ENCODE results near the gene CALCR. TPM values are rescaled to one million over a fixed set of nuclear protein-coding genes. Genes with fewer than 3 reads are reported as not detected.
"Not testable (repeated sequence)": the region's sequence is repeated elsewhere in the genome, so short reads cannot be mapped to it uniquely, and the experiment has no call there.

The CALCR gene
- total RNA-seq, 2 donors from 2014 or later, result not detected

DNA sequence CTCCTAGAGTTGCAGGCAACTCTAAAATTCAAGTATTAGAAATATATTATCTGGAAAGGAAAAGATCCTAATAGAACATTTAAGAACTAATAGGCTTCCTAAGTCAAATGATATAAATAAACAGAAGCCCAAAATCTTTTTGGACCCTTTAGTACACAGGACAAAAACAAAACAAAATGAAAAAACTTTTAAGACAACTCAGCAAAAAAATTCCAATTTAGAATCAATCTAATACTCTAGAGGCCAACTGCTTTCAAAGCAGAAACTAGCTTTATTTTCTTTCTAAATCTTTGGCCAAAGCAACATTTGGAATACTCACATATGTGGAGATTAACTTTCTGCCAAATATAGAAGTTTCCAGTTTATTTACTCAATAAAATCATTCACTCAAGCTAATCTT, 65.2 kb downstream of the CALCR start:
- Histone ChIP-seq H3K36me3 (no peaks in the 10 kb centered on the region), H3K27me3 (replicated peaks; ENCODE audit: insufficient read depth) (no peaks in the 10 kb centered on the region), H3K9me3 (no peaks in the 10 kb centered on the region), H3K27ac (no peak overlapping the region), H3K4me1 (ENCODE audit: control insufficient read depth in 1 of 2, low read depth in 2 of 2) (no peaks in the 10 kb centered on the region), H3K4me3 (no peak overlapping the region)
- DNase-seq (ENCODE audit: low spot score), result no peak
- no peak for ATAC-seq (ENCODE audit: insufficient number of reproducible peaks, low FRiP score, low read depth)
- TF ChIP-seq, protein P1, sequence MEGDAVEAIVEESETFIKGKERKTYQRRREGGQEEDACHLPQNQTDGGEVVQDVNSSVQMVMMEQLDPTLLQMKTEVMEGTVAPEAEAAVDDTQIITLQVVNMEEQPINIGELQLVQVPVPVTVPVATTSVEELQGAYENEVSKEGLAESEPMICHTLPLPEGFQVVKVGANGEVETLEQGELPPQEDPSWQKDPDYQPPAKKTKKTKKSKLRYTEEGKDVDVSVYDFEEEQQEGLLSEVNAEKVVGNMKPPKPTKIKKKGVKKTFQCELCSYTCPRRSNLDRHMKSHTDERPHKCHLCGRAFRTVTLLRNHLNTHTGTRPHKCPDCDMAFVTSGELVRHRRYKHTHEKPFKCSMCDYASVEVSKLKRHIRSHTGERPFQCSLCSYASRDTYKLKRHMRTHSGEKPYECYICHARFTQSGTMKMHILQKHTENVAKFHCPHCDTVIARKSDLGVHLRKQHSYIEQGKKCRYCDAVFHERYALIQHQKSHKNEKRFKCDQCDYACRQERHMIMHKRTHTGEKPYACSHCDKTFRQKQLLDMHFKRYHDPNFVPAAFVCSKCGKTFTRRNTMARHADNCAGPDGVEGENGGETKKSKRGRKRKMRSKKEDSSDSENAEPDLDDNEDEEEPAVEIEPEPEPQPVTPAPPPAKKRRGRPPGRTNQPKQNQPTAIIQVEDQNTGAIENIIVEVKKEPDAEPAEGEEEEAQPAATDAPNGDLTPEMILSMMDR (IDR thresholded peaks at IDR 0.05), result no peak

DNA sequence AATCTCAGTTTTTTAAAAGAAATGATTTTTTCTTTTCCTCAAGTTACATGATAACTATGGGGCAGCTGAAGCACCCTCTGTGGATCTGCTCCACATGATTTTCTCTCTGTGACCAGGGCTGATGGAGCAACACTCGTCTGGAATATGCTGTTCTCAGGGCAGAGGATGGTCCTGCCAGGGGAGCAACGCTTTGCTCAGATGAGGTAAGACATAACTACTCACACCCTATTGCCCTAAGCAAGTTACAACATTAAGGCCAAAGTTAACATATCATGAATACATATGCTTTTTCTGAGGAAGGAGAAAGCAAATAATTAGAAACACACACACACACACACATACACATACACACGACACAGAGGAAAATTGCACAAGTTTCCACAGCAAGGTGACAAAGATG, 71.4 kb downstream of the CALCR start:
- H3K27me3 ChIP-seq (replicated peaks; ENCODE audit: insufficient read depth), result no peaks in the 10 kb centered on the region
- H3K27ac ChIP-seq, result no peak overlapping the region
- ATAC-seq (ENCODE audit: insufficient number of reproducible peaks, low FRiP score, low read depth) (no peak), DNase-seq (ENCODE audit: low spot score) (no peak)
- no peaks in the 10 kb centered on the region for H3K36me3 ChIP-seq
- H3K4me3 ChIP-seq, result no peak overlapping the region
- TF ChIP-seq, protein P1 (IDR thresholded peaks at IDR 0.05), result no peak
- no peaks in the 10 kb centered on the region for H3K4me1 ChIP-seq (ENCODE audit: control insufficient read depth in 1 of 2, low read depth in 2 of 2)
- no peaks in the 10 kb centered on the region for H3K9me3 ChIP-seq

DNA sequence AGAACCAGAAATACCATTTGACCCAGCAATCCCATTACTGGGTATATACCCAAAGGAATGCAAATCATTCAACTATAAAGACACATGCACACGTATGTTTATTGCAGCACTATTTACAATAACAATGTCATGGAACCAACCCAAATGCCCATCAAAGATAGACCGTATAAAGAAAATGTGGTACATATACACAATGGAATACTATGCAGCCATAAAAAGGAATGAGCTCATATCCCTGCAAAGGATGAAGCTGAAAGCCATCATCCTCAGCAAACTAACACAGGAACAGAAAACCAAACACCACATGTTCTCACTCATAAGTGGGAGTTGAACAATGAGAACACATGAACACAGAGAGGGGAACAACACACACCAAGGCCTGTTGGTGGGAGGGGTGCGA, 82.7 kb downstream of the CALCR start:
- not testable (repeated sequence) for H3K27ac ChIP-seq; ATAC-seq (ENCODE audit: insufficient number of reproducible peaks, low FRiP score, low read depth); H3K9me3 ChIP-seq; H3K4me1 ChIP-seq (ENCODE audit: control insufficient read depth in 1 of 2, low read depth in 2 of 2); DNase-seq (ENCODE audit: low spot score); H3K27me3 ChIP-seq (replicated peaks; ENCODE audit: insufficient read depth); H3K4me3 ChIP-seq; H3K36me3 ChIP-seq

DNA sequence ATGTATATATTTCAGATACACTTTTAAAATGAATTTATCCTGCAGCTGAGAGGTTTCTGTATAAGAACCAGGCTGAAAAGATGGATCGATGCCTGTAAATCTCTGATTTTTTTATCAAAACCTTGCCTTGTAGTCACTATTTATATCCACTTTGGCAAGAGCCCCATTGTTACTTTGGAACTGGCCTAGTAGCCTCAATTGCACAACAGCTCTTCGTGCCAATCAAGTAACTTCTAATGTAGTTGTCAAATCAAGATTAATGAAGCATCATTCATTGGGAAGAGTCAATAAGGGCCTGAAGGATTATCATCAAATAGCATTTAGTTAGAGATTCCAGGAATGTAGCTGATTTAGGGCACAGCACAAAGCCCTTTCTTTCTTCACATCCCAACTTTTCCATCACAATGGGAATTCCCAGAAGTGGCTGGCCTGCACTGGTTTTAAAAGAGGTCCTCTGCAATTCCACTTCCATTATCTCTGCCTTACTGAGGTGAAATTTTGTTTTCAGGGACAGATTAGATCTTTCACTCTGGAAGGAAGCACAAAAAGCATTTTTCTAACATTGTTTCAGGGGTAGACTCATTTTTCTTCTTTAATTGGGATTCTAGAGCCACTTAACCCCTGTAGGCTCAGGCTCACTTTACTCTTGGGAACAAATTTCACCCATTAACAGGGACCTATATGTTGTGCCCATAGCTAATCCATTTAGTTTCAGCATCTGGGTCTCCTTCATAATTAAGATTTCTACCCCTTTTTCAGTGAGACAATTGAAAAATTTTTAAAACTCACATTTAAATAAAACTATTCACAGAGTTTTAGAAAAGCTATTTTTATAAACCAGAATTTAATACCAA, 97.8 kb downstream of the CALCR start:
- no peaks in the 10 kb centered on the region for H3K27me3 ChIP-seq (replicated peaks; ENCODE audit: insufficient read depth)
- no peak overlapping the region for H3K4me3 ChIP-seq
- DNase-seq (ENCODE audit: low spot score) (no peak), ATAC-seq (ENCODE audit: insufficient number of reproducible peaks, low FRiP score, low read depth) (no peak)
- H3K9me3 ChIP-seq, result no peaks in the 10 kb centered on the region
- no peak overlapping the region for H3K27ac ChIP-seq
- TF ChIP-seq, protein P1 (IDR thresholded peaks at IDR 0.05), result no peak
- no peaks in the 10 kb centered on the region for H3K4me1 ChIP-seq (ENCODE audit: control insufficient read depth in 1 of 2, low read depth in 2 of 2)
- no peaks in the 10 kb centered on the region for H3K36me3 ChIP-seq

DNA sequence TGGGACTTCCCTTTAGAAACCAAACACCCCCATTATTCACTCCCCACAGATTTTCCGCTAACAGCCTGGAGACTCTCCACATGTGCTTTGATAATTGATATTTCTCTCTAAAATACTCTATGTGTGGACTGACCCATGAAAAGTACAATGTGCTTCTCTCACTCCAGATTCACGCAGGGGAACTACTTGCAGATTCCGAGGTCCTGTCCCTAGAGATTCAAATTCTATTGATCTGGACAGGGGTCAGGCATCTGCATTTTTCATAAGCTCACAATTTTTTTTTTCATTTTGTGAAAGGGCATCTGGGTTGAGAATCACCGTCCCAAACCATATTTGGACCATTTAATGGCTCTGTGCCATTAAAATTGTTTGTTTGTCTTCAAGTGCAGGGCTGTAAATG, 98.7 kb downstream of the CALCR start:
- Histone ChIP-seq H3K36me3 (no peaks in the 10 kb centered on the region), H3K27me3 (replicated peaks; ENCODE audit: insufficient read depth) (no peaks in the 10 kb centered on the region), H3K4me1 (ENCODE audit: control insufficient read depth in 1 of 2, low read depth in 2 of 2) (no peaks in the 10 kb centered on the region), H3K27ac (no peak overlapping the region), H3K9me3 (no peaks in the 10 kb centered on the region), H3K4me3 (no peak overlapping the region)
- no peak for DNase-seq (ENCODE audit: low spot score)
- TF ChIP-seq, protein P1 (IDR thresholded peaks at IDR 0.05), result no peak
- no peak for ATAC-seq (ENCODE audit: insufficient number of reproducible peaks, low FRiP score, low read depth)

DNA sequence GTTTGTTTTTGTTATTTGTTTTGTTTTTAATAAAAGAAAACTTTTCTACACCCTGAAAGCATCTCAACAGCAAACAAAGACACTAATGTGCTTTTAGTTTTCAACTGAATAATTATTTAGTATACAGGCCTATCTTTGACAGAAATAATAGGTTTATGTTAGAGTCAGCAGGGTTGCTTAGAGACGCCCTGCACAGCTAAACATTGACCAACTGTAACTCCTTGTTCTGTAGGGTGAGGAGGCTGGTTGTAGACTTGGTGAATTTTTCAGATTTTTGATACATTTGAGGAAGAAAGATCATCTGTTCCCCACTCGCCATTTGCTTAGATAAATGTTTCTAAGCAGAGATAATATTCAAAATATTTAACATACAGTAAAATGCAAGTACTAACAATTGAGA, 103.1 kb downstream of the CALCR start:
- no peak overlapping the region for H3K4me3 ChIP-seq
- no peaks in the 10 kb centered on the region for H3K36me3 ChIP-seq
- no peaks in the 10 kb centered on the region for H3K9me3 ChIP-seq
- DNase-seq (ENCODE audit: low spot score) (no peak), ATAC-seq (ENCODE audit: insufficient number of reproducible peaks, low FRiP score, low read depth) (no peak)
- no peak overlapping the region for H3K27ac ChIP-seq
- no peaks in the 10 kb centered on the region for H3K4me1 ChIP-seq (ENCODE audit: control insufficient read depth in 1 of 2, low read depth in 2 of 2)
- H3K27me3 ChIP-seq (replicated peaks; ENCODE audit: insufficient read depth), result no peaks in the 10 kb centered on the region
- TF ChIP-seq, protein P1 (IDR thresholded peaks at IDR 0.05), result no peak
